LNCAP (cell line): ENCODE results near the gene RICTOR.

Experiments
- TF ChIP-seq, protein P1 (sequence below): fragments of 450-650 bp; IDR thresholded peaks from 2 replicates; pipeline ENCODE4 v1.5.1; 2017; ENCODE audit warnings: mild to moderate bottlenecking

RICTOR gene

DNA sequence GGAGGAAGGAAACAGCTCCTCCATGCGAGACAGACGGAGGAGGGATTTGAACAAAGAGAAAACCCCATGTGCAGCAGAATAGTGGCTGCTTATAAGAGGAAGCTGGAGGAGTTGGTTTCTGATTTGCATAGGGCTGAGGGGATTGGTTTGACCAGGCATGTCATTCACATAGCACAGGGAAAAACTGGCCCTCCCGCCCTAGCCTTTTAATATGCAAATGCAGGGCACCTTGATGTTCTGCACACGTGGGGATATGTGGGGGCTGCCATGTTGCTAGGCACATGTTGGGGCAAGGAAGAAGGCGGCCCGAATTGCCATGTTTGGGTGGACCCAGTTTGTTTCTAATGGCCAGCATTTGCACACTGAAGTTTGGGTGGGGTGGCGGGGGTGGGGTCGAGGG, 186.2 kb downstream of the RICTOR start:
- TF ChIP-seq, protein P1, sequence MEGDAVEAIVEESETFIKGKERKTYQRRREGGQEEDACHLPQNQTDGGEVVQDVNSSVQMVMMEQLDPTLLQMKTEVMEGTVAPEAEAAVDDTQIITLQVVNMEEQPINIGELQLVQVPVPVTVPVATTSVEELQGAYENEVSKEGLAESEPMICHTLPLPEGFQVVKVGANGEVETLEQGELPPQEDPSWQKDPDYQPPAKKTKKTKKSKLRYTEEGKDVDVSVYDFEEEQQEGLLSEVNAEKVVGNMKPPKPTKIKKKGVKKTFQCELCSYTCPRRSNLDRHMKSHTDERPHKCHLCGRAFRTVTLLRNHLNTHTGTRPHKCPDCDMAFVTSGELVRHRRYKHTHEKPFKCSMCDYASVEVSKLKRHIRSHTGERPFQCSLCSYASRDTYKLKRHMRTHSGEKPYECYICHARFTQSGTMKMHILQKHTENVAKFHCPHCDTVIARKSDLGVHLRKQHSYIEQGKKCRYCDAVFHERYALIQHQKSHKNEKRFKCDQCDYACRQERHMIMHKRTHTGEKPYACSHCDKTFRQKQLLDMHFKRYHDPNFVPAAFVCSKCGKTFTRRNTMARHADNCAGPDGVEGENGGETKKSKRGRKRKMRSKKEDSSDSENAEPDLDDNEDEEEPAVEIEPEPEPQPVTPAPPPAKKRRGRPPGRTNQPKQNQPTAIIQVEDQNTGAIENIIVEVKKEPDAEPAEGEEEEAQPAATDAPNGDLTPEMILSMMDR = no peak
